GM18520 (cell line): ENCODE data around the gene TRPV2.

ENCODE experiments used
- ATAC-seq: cut with Tn5 transposase; IDR thresholded peaks from one replicate; pipeline ENCODE4 v1.9.1; 2021; ENCODE audit not compliant: unreplicated experiment

Gene TRPV2

DNA sequence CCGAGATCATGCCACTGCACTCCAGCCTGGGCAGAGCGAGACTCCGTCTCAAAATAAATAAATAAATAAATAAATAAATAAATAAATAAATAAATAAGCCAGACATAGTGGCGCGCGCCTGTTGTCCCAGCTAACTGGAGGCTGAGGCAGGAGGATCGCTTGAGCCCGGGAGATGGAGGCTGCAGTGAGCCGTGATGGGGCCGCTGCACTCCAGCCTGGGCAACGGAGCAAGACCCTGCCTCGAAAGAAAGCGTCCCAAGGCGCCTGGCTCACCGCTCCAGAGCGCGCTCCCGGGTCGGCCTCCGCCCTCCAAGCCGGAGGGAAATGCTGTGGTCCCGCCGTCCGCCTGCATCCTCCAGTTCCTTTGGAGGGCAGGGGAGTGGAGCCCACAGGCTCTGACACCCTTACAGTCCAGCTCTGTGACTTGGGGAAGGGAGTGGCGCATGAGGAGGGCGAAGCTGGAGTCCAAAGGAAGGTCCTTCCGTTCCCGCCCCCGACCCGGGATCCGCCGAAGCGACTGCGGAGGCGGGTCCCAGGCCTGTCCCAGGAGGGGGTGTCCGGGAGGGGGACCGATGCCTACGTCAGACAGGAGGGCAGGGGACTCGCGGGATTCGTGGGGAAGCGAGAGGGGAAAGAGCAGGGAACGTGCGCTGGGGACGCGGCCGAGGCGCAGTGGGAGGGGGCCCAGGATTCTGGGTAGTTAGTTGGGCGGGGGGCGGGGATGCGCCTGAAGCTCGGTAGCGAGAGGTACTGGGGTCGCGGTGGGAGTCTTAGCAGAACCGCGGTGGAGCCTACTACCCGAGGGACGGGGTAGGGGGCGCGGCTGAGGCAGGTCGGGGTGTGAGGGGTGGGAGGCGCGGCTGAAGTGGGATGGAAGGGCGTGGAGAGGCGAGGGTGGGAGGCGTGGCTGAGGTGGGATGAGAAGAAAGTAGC is 8.4 kb upstream of the TRPV2 start:
- no peak for ATAC-seq

DNA sequence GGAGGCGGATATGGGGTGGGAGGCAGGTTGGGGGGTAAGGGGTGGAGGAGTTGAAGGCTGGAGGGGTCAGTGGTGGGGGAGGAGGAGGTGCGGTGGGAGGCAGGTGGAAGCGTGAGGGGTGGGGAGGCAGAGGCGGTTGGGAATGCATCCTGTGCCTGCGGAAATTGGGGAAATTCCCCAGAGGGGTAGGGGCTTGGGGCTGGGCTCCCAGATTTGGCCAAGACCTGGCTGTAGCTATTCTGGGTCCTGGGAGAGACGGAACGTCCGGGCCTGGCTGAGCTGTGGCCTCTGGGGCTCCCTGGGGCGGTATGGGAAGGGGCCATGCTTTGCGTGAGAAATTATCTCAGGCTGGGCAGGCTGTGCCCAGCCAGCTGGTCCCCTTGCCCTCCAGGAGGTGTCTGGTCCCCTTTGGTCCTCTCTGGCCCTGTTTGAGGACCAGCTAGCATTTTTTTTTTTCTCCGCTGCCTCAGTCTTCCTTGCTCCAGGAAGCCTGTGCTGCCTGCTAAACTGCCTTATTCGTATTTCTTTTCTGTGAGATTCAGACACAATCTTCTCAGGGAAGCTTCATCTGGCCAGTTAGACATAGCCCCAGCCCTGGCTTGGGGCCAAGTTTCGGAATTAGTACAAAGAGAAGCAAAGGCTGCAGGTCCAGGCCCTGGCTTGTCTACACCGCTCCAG is 7.3 kb upstream of the TRPV2 start:
- ATAC-seq: peak; percentile 89

DNA sequence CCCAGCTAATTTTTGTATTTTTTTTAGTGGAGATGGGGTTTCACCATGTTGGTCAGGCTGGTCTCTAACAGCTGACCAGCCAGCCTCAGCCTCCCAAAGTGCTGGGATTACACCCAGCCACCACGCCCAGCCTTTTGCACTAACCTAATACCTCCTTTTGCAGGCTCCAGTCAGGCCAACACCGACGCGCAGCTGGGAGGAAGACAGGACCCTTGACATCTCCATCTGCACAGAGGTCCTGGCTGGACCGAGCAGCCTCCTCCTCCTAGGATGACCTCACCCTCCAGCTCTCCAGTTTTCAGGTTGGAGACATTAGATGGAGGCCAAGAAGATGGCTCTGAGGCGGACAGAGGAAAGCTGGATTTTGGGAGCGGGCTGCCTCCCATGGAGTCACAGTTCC is 2.0 kb downstream of the TRPV2 start:
- no peak for ATAC-seq

DNA sequence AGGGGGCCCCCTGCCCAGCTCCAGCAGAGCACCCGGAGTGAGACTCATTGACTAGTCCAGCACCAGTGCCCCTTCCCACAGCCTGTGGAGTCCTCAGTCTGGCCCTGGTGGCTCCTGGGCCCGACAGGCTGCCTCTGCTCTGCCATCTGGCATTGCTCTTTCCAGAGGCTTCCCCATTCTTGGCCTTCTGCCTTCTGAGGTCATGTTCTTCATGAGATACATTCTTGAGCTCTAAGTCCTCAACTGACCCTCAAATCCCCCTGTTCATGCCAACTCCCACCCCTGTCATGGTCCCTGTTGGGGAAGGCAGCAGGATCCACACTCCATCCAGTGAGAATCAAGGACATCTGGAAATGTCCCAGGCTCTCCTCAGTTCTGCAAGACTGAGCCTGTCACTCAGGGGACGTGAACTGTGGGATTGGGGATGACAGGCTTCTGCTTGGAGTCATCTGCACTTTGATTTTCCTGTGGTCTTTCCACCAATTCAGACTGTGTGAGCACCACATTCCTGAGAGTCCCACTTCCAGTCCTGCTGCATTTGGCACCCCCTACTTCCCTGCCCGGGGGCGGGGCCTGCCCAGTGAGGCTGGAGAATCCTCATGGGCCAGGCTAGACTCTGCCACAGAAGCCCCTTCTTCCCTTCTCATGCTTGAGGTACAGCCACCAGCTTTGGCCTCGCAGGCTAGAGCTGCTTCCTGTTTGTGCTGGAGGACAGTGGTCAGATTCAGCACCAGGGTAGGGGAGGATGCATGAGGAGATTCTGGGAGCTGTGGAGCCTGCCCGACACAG is 2.7 kb downstream of the TRPV2 start:
- no peak for ATAC-seq

DNA sequence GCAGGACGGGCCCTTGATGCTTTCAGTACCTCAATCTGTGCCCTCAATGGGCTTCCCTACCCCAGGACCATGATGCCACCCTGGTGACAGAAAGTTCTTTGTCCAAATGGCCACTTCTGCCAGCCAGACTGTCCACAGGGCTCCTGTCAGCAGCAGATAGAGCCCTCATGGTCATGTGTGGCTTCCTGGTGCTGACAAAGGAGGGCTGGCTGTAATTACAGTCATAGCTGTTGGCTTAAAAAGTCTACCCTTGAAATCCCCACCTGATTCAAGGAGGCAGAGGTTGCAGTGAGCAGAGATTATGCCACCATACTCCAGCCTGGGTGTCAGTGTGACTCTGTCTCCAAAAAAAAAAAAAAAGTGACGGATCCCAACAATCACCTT is 3.3 kb downstream of the TRPV2 start:
- ATAC-seq: no peak

DNA sequence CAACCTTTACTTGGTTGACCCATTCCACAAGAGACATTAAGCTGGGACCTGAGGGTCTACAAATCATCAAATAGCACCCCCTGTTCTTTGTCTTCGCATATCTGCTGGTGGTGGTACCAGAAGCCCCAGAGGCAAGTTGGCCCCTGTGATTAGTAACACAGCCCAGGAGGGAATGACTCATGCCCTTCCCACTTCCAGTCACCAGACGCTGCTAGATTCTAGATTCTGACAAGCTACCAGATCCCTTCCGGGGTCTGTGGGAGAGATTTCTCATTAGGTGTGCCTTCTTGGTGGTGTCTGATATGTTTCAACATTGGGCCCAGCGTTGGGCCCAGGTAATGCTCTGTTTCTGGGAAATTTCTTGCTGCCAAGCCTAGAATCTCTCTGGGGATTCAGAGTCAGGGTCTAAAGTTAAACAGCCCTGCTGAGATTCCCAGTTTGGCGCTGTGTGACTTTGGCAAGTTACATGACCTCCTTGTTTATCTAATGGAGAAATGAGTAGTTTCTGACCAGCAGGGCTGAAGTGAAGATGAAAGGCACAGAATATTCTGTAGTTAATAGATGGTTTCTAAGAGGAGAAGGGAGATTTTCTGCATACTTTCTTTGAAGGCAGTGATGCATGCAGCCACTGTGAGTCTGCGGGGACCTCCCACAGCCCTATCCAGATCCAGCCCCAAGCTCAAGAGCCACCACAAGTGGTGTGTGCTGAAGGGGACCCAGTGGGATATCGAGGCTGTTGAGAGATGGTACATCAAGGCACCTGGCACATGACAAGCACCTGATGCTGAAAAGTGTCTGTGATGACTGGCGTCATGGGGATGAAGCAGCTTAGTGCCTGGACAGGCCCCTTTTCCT is 3.9 kb downstream of the TRPV2 start:
- ATAC-seq: no peak

DNA sequence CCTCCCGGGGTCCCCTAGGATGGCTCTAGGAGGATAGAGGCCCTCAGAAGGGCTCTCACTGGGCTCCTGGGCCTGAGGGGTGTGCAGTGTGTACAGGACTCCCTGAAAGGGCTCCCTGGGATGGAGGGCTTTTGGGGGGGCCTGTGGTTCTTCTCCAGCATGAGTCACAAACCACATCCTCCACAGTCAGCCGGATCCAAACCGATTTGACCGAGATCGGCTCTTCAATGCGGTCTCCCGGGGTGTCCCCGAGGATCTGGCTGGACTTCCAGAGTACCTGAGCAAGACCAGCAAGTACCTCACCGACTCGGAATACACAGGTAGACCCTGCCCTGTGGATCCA is 4.5 kb downstream of the TRPV2 start:
- no peak for ATAC-seq

DNA sequence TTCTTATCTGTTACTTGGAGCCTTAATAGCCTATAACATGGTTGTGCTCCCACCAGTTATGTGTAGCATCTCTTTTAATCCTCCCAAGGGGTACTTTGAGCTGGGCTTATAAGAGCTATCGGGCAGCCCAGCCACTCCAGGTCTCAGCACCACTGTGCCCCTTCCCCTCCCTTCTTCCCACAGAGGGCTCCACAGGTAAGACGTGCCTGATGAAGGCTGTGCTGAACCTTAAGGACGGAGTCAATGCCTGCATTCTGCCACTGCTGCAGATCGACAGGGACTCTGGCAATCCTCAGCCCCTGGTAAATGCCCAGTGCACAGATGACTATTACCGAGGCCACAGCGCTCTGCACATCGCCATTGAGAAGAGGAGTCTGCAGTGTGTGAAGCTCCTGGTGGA is 7.0 kb downstream of the TRPV2 start:
- no peak for ATAC-seq

DNA sequence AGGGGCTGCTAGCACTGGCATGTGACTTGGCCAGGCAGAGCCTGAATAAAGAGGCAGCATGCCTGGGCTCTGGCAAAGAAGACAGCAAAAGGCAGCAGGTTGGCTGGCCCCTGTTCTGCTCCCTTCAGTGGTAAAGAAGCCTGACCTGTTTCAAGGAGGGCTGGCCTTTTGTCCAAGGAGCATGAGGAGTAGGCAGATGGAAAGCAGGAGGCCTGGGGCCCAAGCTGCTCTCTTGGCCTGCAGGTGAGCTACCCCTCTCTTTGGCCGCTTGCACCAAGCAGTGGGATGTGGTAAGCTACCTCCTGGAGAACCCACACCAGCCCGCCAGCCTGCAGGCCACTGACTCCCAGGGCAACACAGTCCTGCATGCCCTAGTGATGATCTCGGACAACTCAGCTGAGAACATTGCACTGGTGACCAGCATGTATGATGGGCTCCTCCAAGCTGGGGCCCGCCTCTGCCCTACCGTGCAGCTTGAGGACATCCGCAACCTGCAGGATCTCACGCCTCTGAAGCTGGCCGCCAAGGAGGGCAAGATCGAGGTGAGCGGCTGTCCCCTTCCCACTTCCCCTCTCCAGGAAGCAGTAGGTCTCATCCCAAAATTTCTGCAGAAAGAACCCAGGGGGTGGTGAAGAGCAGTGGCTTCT is 8.0 kb downstream of the TRPV2 start:
- ATAC-seq: no peak

DNA sequence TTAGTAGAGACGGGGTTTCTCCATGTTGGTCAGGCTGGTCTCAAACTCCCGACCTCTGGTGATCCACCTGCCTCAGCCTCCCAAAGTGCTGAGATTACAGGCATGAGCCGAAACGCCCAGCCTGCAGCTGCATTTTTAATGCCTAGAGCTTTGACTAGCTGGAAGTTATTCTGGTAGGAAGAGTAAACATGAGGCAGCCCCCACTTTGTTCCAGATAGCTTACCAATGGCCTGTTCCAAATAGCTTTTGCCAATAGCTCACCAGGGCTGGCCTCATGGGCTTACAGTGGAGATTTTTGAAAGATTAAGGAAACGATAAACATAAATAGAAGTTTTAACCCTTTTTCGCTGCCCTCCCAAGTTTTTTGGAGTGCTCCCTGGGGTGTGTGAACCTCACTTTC is 9.8 kb downstream of the TRPV2 start:
- no peak for ATAC-seq

DNA sequence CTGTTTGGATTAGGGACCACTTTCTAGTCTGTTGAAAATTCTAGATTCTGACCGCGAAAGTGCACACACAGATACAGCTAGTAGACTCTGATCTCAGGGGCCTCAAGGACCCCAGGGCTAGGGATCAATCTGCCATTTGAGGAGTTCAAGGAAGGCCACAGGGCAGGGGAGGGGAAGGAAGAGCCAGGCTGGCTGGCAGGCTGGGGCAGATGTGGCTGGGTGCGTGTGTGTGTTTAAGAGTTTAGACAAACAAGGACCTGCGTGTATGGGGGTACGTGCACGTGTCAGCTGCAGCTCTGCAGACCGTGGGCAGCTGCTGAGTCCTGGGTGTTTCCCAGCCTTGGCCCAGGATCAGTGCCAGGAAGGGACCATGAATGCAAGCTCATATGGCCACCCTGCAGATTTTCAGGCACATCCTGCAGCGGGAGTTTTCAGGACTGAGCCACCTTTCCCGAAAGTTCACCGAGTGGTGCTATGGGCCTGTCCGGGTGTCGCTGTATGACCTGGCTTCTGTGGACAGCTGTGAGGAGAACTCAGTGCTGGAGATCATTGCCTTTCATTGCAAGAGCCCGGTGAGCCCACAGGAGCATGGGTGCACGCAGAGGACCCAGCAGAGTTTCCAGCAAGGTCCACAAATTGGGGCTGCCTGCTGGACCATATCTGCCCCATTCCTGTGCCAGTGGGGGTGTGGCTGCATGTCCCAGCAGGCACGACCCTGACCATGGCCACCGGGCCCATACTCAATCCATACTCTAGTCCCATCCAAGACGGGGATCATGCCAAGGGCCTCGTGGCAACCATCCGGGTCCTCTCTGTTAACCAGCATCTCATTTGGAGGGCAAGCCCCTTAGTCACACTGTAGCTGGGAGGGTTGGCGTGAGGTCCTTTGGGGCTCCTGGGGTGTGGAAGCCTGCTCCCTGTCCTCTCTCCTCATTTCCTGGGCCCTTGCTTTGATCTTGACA is 10.6 kb downstream of the TRPV2 start:
- ATAC-seq: no peak

DNA sequence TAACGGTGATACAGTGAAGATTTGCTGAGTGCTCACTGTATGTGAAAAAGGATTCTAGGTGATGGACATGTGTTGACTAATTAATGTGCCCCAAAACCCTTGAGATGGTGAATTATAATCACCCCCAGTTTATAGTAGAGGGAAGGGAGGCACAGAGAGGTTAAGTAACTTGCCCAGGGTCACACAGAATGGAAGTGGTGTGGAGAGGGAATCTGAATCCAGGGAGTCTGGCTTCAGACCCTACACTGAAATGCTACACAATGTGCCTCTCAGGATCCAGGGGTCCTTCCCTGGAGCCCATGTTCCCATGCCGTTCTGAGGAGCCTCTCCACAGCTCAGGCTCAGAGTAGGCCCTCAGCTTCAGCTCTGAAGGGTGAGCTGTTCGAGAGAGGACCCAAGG is 11.6 kb downstream of the TRPV2 start:
- no peak for ATAC-seq

DNA sequence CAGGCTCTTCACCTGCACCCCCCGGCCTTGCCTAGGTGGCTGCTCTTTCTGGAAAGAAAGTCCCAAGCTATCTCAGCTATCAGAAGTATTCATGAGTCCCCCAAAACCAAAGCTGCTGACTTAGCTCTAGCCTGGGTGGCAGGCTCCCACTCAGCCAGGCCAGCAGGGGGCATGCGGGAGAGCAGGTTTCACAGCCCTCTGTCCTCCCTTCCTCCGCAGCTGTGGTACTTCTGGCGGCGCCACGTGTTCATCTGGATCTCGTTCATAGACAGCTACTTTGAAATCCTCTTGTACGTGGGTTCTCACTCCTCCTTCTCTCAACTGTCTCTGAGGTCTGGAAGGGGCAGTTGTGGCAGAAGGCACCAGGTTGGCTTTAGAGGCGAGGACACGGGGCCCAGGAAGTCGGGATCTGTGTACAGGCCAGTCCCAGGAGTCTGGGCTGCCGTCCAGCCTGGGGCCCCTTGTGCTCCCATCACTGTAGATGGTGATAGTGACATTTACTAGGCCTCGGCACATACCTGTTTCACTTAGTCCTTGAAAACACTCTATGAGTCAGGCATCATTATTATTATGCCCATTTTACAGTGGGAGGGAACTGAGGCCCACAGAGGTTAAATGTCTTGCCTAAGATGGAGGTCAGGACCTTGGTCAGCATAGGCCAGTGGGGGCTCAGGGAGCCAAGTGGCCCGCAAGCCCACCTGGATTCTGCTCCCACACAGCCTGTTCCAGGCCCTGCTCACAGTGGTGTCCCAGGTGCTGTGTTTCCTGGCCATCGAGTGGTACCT is 12.9 kb downstream of the TRPV2 start:
- ATAC-seq: no peak

DNA sequence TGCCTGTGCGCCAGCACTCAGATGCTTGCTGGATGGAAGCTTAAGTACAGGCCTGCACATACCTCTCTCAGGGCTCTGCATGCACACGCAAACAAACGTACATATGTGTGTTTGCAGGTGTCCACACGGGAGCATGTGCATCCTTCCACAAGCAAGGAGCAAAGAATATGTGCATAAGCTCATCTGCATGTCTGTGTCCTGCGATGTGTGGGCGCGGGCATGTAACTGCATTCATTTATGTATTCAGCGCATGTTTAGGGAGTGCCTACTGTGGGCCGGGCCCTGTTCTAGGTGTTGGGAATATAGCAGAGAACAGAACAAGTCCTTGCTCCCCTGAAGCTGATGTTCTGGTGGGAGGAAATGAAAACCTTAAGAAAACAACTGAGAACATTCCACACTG is 13.7 kb downstream of the TRPV2 start:
- no peak for ATAC-seq

DNA sequence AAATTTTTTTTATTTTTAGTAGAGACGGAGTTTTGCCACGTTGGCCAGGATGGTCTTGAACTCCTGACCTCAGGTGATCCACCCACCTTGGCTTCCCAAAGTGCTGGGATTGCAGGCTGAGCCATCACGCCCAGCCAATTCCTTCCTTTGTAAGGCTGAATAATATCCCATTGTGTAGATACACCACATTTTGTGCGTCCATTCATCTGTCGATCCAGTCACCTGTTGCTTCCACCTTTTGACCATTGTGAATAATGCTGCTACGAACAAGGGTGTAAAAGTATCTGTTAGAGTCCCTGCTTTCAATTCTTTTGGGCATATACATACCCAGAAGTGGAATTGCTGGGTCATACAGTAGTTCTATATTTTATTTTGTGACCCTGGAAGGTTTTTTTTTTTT is 15.3 kb downstream of the TRPV2 start:
- no peak for ATAC-seq

DNA sequence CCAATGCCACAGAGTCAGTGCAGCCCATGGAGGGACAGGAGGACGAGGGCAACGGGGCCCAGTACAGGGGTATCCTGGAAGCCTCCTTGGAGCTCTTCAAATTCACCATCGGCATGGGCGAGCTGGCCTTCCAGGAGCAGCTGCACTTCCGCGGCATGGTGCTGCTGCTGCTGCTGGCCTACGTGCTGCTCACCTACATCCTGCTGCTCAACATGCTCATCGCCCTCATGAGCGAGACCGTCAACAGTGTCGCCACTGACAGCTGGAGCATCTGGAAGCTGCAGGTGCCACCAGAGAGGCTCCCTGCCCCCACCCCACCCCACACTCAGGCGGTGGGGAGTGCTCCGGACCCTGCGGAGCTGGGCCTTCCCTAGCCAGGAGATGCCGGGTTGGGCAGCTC is 16.6 kb downstream of the TRPV2 start:
- ATAC-seq: no peak

DNA sequence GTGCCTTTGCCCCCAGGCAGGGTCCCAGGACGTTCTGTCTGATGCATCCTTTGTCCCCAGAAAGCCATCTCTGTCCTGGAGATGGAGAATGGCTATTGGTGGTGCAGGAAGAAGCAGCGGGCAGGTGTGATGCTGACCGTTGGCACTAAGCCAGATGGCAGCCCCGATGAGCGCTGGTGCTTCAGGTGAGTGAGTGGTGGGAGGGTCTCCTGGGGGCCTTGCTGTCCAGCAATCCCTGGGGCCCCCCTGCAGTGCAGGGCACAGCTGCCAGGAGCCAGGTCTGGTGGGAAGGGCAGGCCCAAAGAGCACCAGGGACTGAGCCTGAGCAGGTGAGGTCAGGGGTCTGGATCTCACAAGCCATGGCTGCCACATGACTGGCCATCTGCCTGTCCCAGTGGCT is 18.1 kb downstream of the TRPV2 start:
- no peak for ATAC-seq

DNA sequence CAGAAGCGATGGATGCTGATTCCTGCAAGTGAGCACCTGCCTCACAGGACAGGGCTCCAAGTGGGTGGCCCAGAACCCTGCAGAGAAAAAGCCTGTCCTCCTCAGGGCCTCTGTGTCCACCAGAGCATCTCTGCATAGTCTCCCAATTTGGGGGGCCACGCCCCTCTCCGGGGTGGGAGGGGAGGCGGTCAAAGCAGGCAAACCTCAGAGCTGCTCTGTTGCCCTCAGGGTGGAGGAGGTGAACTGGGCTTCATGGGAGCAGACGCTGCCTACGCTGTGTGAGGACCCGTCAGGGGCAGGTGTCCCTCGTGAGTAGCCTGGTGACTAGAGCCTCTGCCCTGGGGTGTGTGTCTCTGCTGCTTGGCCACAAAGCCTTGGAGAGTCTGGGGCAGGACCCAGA is 19.3 kb downstream of the TRPV2 start:
- ATAC-seq: no peak
